PC-3 (cell line): Measurements from ENCODE around the gene TRIM40. TPM values are rescaled to one million over a fixed set of nuclear protein-coding genes. Genes with fewer than 3 reads are reported as not detected.

Source experiments
- ATAC-seq: fragments of 200-7000 bp; cut with Tn5 transposase; 2 replicates; pipeline ENCODE4 v1.9.1; 2020; ENCODE audit warnings: mild to moderate bottlenecking, moderate library complexity
- BruUV-seq: library from RNA; stranded (reverse); fragments of 400-500 nt; replicated peaks from 2 replicates; lab custom pipeline; 2021; lab: Mats Ljungman, UMichigan
- CTCF ChIA-PET: fragments of 300-600 bp; sonication (Branson Sonifier 250); formaldehyde crosslinking; loops from one replicate; lab custom pipeline; 2022; ENCODE audit warnings: antibody characterized with exemption; lab: Charles Lee
- POLR2A ChIA-PET: fragments of 300-600 bp; sonication (Branson Sonifier 250); formaldehyde crosslinking; loops from one replicate; lab custom pipeline; 2022; ENCODE audit warnings: antibody characterized with exemption; ENCODE audit not compliant: unreplicated experiment; lab: Charles Lee
- DNase-seq: peaks from one replicate; pipeline ENCODE4 v3.0.0-alpha.2; 2015
- H2AFZ ChIP-seq: fragments of 300-600 bp; sonication (generic); 2 replicates; pipeline ENCODE4 v1.6.0; 2016; ENCODE audit warnings: antibody characterized with exemption, low read length
- H3F3A ChIP-seq: fragments of 300-600 bp; sonication (generic); one replicate; pipeline ENCODE4 v1.6.0; 2017; ENCODE audit warnings: antibody characterized with exemption, low read length, control low read depth, mild to moderate bottlenecking; ENCODE audit not compliant: unreplicated experiment
- H3K27ac ChIP-seq: fragments of 300-600 bp; sonication (generic); 2 replicates; pipeline ENCODE4 v1.5.1; 2016; ENCODE audit warnings: mild to moderate bottlenecking, low read length
- H3K27me3 ChIP-seq: fragments of 300-600 bp; sonication (generic); 2 replicates; pipeline ENCODE4 v1.6.1; 2016; ENCODE audit warnings: low read length, mixed read lengths
- H3K36me3 ChIP-seq: fragments of 300-600 bp; sonication (generic); 2 replicates; pipeline ENCODE4 v1.6.1; 2016; ENCODE audit warnings: low read depth, mixed run types, low read length, mixed read lengths
- H3K4me1 ChIP-seq: fragments of 300-600 bp; sonication (generic); 2 replicates; pipeline ENCODE4 v1.5.1; 2016; ENCODE audit warnings: low read length; ENCODE audit not compliant: insufficient read depth
- H3K4me2 ChIP-seq: fragments of 300-600 bp; sonication (generic); 2 replicates; pipeline ENCODE4 v1.6.0; 2016; ENCODE audit warnings: low read length
- H3K4me3 ChIP-seq: fragments of 300-600 bp; sonication (generic); 2 replicates; pipeline ENCODE4 v1.5.1; 2016; ENCODE audit warnings: mild to moderate bottlenecking, low read length, mixed read lengths
- H3K79me2 ChIP-seq: fragments of 300-600 bp; sonication (generic); 2 replicates; pipeline ENCODE4 v1.6.1; 2017; ENCODE audit warnings: low read length, mixed read lengths
- H3K9ac ChIP-seq: fragments of 300-600 bp; sonication (generic); 2 replicates; pipeline ENCODE4 v1.6.0; 2016; ENCODE audit warnings: mild to moderate bottlenecking, low read length
- H3K9me2 ChIP-seq: fragments of 300-600 bp; sonication (generic); replicated peaks from 2 replicates; pipeline ENCODE4 v1.6.1; 2016; ENCODE audit warnings: mixed run types, low read length, mixed read lengths
- H3K9me3 ChIP-seq: fragments of 300-600 bp; sonication (generic); 2 replicates; pipeline ENCODE4 v1.6.1; 2016; ENCODE audit warnings: low read length, mixed read lengths
- H4K20me1 ChIP-seq: fragments of 300-600 bp; sonication (generic); 2 replicates; pipeline ENCODE4 v1.6.1; 2016; ENCODE audit warnings: low read length, mixed read lengths
- CTCF ChIP-seq: fragments of 300-600 bp; sonication (generic); conservative IDR thresholded peaks from 2 replicates; pipeline ENCODE4 v1.5.1; 2017; ENCODE audit warnings: antibody characterized with exemption, low read depth, mild to moderate bottlenecking, low read length
- EZH2 ChIP-seq: fragments of 300-600 bp; sonication (generic); IDR thresholded peaks from one replicate; pipeline ENCODE4 v1.6.1; 2017; ENCODE audit warnings: antibody characterized with exemption, mild to moderate bottlenecking, low read length; ENCODE audit not compliant: unreplicated experiment
- EZH2phosphoT487 ChIP-seq: fragments of 300-600 bp; sonication (generic); IDR thresholded peaks from 2 replicates; pipeline ENCODE4 v1.6.1; 2018; ENCODE audit warnings: mild to moderate bottlenecking, antibody characterized with exemption, low read length, borderline replicate concordance
- intact Hi-C: fragments of 100-400 bp; cut with micrococcal nuclease; formaldehyde crosslinking; loops from 2 replicates; pipeline ENCODE4 v1.9.0; 2023
- total RNA-seq: library from RNA; depleted of rRNA; stranded (reverse); fragments of >200 nt; gene quantifications from 2 replicates; pipeline ENCODE4 v1.2.3, GENCODE V29; 2014

The TRIM40 gene
- total RNA-seq, 1 experiment from 2014 or later, result not detected

- Histone ChIP-seq H2AFZ (no peak overlapping the region), H3K4me3 (no peak overlapping the region), H3K9me3 (no peaks in the 10 kb centered on the region), H3K27me3 (peaks cover 11% of the 10 kb centered on the region), H3K4me2 (no peak overlapping the region), H3K79me2 (no peaks in the 10 kb centered on the region), H3K27ac (no peak overlapping the region), H3K9ac (no peak overlapping the region), H3K4me1 (no peaks in the 10 kb centered on the region), H4K20me1 (no peaks in the 10 kb centered on the region), H3F3A (no peaks in the 10 kb centered on the region), H3K9me2 (no peaks in the 10 kb centered on the region), H3K36me3 (no peaks in the 10 kb centered on the region)
- DNase-seq (no peak), ATAC-seq (no peak)
- ChIA-PET POLR2A (no interaction called here), CTCF (no interaction called here)
- BruUV-seq, result no TSS peak
- intact Hi-C loops, result no loop called here
- TF ChIP-seq CTCF, result no peak
- no peak for TF ChIP-seq EZH2phosphoT487
- no peak for TF ChIP-seq EZH2
Measured at GRCh38 chr6:30168741-30169140, 32.8 kb downstream of the TRIM40 start.

- no peaks in the 10 kb centered on the region for H3K79me2 ChIP-seq
- no peak overlapping the region for H3K27ac ChIP-seq
- H3K27me3 ChIP-seq, result peaks cover 12% of the 10 kb centered on the region
- H3K4me1 ChIP-seq, result no peaks in the 10 kb centered on the region
- ChIA-PET POLR2A (no interaction called here), CTCF (no interaction called here)
- no peak overlapping the region for H3K4me2 ChIP-seq
- no peak overlapping the region for H3K9ac ChIP-seq
- intact Hi-C loops, result loop anchor here (1.0 to 10.0 kb wide), 5 partner anchors 21 to 463 kb away; no protein-coding TSS in a partner anchor
- H3K4me3 ChIP-seq, result no peak overlapping the region
- H2AFZ ChIP-seq, result 0 out of 2 replicates have a peak overlapping the region, but pooled peaks have one; percentile 4
- no peaks in the 10 kb centered on the region for H4K20me1 ChIP-seq
- no peaks in the 10 kb centered on the region for H3K36me3 ChIP-seq
- no peaks in the 10 kb centered on the region for H3F3A ChIP-seq
- TF ChIP-seq CTCF (peak; percentile 90), EZH2 (no peak), EZH2phosphoT487 (no peak)
- no peaks in the 10 kb centered on the region for H3K9me2 ChIP-seq
- ATAC-seq (peak; percentile 88), DNase-seq (peak; percentile 78)
- H3K9me3 ChIP-seq, result no peaks in the 10 kb centered on the region
- no TSS peak for BruUV-seq
Measured at GRCh38 chr6:30169658-30170614, 34.0 kb downstream of the TRIM40 start.
